HG02623 (cell line): ENCODE measurements around the gene ERP27.

Experiments used
- ATAC-seq: cut with Tn5 transposase; IDR thresholded peaks from one replicate; pipeline ENCODE4 v1.9.1; 2021; ENCODE audit warnings: moderate library complexity; ENCODE audit not compliant: unreplicated experiment

ERP27 gene

DNA sequence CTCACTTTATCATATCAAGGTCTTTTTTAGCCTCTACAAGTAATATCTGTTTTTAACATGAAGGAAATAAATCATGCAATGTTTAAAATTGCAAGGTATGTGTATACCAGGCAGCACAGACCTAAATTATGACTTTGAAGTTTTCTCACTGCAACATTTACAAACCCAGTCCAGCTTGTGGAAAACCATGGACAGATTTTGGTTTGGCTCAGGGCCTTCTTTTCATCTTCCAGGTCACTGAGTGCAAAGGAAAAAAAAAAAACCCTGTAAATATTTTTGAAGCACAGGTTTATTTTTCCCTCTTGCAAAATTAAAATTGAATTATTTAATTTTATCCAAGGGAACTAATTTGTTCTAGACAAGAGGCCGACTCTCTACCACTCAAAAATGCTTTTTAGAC lies 66.5 kb downstream of the ERP27 start:
- no peak for ATAC-seq

GRCh38 chr12:14871247-14871646 lies 67.1 kb downstream of the ERP27 start:
- no peak for ATAC-seq

DNA sequence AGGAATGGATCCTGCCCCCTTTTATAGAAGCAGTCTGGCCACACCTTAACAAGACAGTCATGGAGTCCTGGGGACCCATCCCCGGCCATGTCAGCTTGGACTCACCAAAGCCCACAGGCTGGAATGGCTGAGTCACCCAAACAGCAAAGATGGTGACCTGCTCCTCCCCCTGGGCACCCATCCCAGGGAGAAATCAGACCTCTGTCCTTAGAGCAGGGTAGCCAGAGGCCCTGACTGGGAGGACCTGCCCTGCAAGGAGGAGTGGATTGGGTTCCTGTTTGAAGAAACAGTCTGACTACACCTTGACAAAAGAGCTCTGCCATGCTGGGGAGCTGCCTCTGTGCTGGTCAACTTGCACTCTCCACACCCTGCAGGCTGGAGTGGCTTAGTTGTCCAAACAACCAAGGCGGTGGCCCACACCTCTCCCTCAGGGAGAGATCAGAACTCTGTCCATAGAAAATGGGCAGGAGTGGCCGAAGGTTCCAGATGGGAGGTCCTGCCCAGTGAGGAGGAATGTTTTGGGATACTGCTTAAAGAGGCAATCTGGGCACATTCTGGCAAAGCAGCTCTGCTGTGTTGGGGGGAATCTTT lies 69.3 kb downstream of the ERP27 start:
- no peak for ATAC-seq
